HFF-Myc (cell line): Measurements from ENCODE around the gene SYT17.

ENCODE experiments used
- DNase-seq: peaks from one replicate; pipeline ENCODE4 v3.0.0-alpha.2; 2011; ENCODE audit warnings: low read depth; ENCODE audit errors: extremely low read depth
- H3K4me3 ChIP-seq: replicated peaks from 2 replicates; pipeline ENCODE4 v1.5.1; 2011; ENCODE audit warnings: low read depth, mild to moderate bottlenecking, control low read depth, low read length
- TF ChIP-seq, protein P1 (sequence below): IDR thresholded peaks from 2 replicates; pipeline ENCODE4 v1.5.1; 2012; ENCODE audit warnings: mild to moderate bottlenecking, low read depth, low read length, control low read depth; ENCODE audit errors: missing control alignments

The SYT17 gene

GRCh38 chr16:19235478-19235877 lies 67.4 kb downstream of the SYT17 start:
- H3K4me3 ChIP-seq: no peak overlapping the region
- DNase-seq: no peak
- TF ChIP-seq, protein P1, sequence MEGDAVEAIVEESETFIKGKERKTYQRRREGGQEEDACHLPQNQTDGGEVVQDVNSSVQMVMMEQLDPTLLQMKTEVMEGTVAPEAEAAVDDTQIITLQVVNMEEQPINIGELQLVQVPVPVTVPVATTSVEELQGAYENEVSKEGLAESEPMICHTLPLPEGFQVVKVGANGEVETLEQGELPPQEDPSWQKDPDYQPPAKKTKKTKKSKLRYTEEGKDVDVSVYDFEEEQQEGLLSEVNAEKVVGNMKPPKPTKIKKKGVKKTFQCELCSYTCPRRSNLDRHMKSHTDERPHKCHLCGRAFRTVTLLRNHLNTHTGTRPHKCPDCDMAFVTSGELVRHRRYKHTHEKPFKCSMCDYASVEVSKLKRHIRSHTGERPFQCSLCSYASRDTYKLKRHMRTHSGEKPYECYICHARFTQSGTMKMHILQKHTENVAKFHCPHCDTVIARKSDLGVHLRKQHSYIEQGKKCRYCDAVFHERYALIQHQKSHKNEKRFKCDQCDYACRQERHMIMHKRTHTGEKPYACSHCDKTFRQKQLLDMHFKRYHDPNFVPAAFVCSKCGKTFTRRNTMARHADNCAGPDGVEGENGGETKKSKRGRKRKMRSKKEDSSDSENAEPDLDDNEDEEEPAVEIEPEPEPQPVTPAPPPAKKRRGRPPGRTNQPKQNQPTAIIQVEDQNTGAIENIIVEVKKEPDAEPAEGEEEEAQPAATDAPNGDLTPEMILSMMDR: no peak

DNA sequence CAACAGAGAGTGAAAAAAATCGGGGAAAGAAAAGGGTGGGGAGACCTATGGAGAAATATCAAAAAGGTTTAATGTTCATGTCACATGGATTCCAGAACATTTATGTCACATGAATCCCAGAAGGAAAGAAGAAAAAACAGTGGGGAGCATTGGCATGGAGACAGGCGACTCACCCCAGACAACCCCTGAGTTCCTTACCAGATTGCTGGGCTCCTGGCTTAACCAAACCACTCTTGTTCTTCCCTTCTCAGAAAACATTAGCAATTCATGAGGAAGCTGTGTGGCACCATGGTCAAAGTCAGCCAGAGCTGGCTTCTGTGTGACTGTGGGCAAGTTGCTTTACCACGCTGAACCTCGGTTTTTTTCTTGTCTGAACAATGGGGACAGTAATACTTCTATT lies 67.8 kb downstream of the SYT17 start:
- DNase-seq: no peak
- no peak overlapping the region for H3K4me3 ChIP-seq
- TF ChIP-seq, protein P1: no peak

DNA sequence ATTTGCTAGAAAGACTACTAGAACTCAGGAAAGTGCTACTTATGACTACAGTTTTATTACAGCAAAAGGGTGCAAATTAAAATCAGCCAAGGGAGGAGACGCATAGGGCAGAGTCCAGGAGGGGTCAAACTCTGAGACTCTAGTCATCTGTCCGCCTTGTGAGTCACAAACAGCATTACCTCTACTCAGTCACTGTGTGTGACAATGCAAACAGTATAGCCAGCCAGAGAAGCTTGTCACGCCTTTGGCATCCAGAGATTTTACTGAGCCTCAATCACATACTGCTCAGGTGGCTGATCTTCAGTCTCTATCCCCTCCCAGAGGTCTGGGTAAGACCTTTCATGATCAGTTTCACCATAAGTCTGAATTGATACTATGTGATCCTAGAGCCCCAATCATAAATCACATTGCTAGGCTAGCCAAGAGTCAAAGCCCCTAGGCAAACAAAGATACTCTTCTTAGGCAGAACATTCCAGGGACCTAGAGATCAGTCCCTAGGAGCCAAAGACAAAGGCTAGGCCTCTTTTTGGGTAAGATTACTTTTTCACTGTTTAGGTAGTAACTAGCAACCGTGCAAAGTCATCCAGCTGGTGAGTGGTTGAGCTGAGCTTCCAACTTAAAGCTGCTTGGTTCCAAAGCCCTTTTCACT lies 68.6 kb downstream of the SYT17 start:
- TF ChIP-seq, protein P1: no peak
- DNase-seq: no peak

DNA sequence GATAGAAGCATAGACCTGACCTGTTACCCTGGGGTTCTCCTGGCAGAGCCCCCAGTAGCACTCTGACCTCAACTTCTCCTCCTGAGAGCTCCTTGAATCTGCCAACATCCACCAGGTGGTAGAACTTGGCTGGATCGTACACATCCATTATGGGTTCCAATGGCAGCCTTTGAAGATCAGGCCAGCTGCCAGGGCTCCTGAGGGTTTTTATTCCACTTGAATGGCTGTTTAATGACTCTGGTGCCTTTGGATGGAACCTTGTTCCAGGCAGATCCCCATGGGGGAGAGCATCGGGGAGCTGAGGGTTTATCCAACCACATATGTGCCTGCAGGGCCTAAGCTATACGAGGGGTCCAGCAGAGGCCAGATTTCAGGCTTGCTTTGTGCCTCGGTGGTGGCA lies 70.4 kb downstream of the SYT17 start:
- H3K4me3 ChIP-seq: no peak overlapping the region
- TF ChIP-seq, protein P1: no peak
- no peak for DNase-seq

More for the DNA sequence above, 68.6 kb downstream of the SYT17 start:
- no peak overlapping the region for H3K4me3 ChIP-seq

- DNase-seq: no peak
- no peak overlapping the region for H3K4me3 ChIP-seq
- TF ChIP-seq, protein P1: no peak
Observed at GRCh38 chr16:19239511-19240155, 71.6 kb downstream of the SYT17 start.

DNA sequence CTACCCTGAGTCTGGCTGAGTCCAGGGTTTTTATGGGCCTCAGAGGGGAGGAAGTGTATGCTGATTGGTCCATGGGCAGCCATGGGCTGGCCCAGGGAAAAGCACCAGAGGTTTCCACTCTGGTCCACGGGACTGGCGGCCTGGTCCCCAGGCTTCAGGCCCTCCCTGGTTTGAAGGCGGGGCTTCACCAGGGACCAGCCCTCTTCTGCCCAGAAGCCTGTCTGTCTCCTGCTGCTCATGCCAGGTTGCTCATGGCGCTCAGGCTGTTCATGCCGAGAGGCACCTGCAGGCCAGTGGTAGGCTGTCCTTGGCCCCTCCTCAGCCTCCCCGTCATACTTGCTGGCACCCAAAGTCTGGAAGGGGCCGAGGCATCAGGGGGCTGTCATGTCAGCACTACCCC lies 72.5 kb downstream of the SYT17 start:
- H3K4me3 ChIP-seq: no peak overlapping the region
- TF ChIP-seq, protein P1: no peak
- no peak for DNase-seq
